Muscle of back (tissue), 11 donors: ENCODE data around the gene ARSG. TPM values are rescaled to one million over a fixed set of nuclear protein-coding genes. Genes with fewer than 3 reads are reported as not detected.
"Not testable (repeated sequence)": the region's sequence is repeated elsewhere in the genome, so short reads cannot be mapped to it uniquely, and the experiment has no call there.

Experiments
- DNase-seq, 3 donors: peaks; one replicate each; pipeline versions ENCODE4 v3.0.0 to v3.0.0-alpha.2; 2013
- polyA plus RNA-seq, 10 donors: library from polyadenylated mRNA; unstranded; fragments of 120-200 nt; gene quantifications; one replicate each; pipeline ENCODE4 v1.2.1, GENCODE V29; 2013; ENCODE audit not compliant: insufficient read length in 10 of 10

Gene ARSG
- polyA plus RNA-seq, 10 donors: 2.2 to 4.3 (median 3.1) TPM

DNA sequence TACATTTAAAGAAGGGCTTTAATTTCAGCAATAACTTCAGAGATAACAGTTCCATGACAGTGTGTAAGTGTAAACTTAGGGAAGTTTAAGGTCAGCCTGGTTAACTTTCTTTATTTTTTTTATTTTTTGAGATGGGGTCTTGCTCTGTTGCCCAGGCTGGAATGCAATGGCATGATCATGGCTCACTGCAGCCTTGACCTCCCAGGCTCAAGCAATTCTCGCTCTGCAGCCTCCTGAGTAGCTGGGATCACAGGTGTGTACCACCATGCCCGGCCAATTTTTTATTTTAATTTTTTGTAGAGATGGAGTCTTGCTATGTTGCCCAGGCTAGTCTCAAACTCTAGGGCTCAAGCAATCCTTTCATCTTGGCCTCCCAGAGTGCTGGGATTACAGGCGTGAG, 15.0 kb upstream of the ARSG start:
- not testable (repeated sequence) for DNase-seq

DNA sequence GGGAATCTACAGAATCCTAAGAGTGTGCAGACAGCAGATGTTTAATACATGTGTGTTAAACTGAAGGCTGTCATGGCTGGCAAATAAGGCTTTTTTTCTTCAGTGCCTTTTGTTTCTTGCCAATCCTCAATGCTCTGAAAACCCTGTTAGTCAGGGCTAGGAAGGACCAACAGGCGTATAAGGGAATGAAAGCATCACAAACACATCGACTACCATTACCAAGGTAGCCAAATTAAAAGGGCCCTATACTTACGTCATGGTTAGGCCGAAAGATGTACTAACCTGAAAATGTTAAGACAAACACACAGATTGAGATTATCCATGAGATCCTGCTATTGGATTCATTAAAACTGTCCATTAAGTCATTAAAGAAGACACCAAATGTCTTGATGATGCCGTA, 13.5 kb upstream of the ARSG start:
- DNase-seq: no peak

DNA sequence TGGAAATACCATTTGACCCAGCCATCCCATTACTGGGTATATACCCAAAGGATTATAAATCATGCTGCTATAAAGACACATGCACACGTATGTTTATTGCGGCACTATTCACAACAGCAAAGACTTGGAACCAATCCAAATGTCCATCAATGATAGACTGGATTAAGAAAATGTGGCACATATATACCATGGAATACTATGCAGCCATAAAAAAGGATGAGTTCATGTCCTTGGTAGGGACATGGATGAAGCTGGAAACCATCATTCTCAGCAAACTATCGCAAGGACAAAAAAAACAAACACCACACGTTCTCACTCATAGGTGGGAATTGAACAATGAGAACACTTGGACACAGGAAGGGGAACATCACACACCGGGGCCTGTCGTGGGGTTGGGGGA, 9.3 kb upstream of the ARSG start:
- DNase-seq: not testable (repeated sequence)

DNA sequence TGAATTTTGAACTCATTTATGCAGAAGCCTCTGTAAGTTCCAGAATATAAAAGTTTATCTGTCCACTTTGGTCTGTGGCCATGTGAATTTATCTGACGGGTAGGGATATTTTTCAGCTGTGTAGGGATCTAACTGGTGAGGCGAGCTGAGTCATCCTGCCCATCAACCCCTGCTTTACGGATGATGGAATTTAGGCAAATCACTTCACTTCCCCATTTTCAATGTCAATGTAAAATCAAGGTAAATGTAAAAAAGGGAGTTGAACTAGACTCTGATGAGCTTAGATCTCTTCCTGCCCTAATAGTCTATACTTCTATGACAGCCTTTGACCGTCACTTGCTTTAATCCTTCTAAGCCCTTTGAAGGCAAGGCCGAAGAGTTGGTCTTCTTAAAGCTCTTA, 2.9 kb upstream of the ARSG start:
- no peak for DNase-seq

DNA sequence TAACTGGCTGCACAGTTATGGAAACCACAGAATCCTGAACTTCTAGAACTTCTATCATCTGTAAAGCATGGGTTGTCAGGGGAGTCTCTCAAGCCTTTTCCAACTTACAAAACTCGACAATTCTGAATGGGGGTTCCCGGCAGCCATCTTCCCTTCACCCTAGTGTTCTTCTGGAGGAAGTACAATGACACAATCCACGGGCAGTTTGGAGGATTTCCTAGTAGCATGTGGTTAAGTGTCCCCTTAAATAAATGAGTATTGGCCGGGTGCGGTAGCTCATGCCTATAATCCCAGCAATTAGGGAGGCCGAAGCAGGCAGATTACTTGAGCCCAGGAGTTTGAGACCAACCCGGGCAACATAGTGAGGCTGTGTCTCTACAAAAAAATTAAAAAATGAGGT, 2.5 kb upstream of the ARSG start:
- DNase-seq: no peak

DNA sequence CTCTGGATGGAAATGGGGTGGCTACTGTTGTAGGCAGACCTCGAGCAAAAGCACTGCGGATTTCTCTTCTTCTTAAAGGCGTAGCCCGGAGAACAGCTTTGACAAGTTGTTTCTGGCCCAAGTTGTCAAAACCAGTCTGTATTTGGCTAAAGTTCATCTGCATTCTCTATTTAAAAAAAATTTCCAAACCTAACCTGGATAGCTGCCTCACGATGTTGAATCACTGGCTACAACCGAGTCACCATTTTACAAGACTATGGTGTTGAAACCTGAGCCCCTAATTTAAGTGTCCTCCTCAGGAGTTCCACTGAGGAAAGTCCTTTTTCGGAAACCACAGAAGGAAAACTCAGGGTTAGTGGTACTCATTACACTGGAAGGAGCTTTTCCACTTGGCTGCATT, 1.8 kb upstream of the ARSG start:
- DNase-seq: no peak

DNA sequence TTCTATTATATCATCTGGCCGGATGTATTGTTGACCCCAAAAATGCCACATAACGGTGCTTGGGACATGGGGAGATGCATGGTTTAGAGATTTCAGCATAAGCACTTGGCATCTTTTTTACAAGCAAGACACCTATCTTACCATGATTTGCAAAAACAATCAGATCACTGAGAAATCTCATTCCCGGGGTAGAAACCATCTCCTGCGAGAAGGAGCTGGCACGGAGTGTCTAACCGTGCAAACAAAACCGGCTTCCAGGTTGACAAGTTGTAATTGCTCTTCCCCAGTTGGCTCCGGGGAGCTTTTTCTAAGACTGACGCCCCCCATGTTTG, 1.4 kb upstream of the ARSG start:
- no peak for DNase-seq

DNA sequence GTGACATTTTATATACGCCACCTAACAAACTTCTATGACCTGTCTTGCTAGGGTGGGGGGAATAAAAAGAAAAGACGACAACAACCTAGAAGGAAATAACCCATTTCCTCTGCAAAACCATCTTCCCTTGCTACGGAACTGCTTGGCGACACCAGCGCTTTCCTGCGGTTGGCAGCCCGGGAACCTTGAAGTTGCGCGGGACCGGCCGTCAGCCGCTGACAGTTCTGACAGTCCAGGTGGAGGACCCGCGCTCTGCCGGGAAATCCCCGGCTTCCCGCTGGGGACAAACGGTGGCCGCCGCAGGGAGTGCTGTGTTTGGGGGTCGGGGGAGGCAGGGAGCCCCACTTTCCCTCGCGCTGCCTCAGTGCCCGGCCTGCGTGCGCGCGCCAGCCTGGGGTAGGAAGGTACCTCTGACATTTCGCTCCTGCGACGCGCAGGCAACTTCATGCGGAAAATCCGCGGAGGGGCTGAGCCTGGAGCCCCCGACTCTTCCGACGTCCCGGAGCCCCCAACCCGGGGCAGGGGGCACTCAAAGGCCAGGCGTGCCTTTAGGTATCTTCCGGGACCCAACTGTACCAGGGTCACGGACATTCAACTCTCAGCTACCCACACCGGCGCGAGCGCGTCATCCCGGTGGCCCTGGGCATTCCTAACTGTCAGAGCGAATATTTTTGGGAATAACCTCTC, 884 bp upstream of the ARSG start:
- DNase-seq: peak in 1 of 3 donors; percentile 60

DNA sequence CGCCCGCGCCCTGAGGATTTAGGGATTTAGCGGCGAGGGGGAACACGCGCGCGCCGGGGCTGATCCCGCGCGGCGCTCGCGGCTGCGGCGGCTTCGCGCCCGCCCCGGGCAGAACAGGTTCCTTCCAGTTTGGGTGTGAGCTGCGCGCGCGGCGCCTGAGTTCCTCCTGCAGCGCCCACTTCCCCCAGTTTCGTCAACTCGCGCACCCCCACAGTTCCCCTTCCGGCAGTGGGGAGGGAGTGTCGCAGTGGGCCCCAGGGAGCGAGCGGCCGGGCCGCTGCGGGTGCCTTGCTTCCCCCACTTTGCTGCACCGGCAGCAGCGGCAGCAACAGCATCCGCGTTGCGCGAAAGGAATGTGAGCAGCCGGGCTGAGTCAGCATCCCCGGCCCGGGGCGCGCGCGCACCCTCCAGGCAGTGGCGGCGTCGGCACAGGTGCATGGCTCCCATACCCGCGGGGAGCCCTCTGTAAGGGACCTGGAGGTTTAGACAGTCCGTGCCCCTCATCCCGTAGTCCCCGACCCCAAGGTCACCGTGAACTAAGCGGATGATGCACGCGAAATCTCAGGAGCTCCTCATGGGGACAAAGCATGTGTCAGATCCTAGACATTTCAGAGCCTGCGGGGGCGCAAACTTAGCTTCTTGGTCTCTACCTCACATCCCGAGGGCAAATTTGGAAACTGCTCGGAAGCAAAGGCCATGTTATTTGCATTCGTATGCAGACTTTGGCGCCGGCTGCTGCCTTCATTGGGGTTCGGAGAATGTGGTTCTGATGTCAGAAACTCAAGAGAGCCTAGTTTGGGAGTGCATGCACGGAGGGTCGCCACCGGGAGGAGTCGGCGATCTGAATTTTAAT, 767 bp downstream of the ARSG start:
- peak; percentile 38 to 87 (median 70) for DNase-seq

DNA sequence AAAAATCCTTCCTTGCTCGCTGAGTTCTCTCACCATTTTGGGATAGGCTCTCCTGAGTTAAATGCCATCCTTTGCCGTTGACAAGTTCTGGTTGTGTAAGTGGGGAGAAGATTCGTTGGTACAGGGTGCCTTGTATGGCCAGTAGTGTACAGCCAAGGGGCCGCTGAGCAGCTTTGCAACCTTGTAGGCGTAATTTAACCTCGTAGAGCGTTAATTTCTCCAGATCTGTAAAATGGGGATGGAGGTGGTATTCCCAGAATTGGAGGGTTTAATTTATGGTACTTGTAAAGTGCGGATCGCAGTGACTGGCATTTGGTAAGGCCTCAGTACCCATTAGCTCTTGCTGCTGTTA, 1.4 kb downstream of the ARSG start:
- no peak for DNase-seq

DNA sequence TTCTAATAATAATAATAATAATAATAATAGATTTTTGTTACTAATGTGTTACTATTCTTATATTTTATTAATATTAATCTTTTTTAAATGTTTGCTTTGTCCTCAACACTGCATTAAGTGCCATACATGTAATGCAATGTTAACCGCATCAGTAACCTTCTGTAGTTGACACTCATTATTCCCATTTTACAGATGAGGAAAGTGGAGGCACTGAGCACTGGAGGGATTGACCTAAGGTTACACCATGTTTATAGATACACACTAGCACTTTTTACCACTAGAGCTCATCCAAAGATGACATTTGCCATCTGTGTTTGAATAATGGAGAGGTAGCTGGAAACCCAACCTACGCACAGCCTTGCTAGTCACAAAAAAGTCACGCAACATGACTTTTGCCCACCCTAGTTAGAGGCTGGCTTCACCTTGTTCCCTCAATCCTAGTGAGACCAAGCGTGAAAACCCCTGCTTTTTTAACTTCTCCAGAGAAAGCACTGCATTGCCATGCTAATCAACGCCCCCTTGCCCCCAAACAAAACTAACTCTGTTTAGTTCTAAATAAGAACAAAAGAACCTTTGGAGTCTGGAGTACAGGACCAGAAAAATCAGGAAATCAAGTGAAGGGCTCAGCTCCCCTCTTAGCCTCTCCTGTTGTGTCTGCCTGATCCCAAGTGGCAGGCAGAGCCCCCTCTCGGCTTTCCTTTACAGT, 2.3 kb downstream of the ARSG start:
- DNase-seq: no peak

DNA sequence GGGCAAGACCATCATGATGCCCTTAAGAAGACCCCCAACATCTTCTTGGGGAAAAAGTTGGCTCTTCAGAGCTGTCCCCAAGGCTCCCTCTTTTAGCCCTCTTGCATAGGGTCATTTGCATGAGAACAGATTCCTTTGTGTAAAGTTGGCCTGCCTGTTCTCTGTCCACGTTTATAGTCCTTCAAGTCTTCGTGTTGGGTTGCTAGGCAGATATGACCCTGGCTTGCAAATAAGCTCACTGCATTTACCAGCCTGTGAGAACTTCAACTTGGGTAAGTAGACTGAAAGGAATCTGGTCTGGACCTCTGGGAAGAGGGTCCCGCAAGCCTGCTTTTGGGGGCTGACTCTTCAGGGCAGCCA, 2.9 kb downstream of the ARSG start:
- DNase-seq: no peak

DNA sequence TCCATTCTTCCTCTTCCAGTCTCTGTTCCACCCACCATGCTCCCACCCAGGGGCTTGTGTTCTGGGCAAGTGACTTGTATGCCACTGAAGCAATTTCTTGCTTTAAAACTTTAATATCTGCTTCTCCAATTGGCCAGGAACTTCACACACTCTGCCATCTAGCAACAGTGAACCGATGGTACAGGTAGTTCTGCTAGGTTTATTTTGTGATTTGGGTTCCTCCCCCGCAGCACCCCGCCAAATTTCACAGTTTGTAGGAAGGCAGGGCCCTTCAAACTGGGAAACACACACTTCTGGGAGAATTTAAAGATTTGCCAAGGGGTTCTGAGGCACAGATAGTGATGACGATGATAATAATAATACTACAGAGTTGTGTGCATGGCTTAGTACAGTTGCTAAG, 3.3 kb downstream of the ARSG start:
- no peak for DNase-seq

DNA sequence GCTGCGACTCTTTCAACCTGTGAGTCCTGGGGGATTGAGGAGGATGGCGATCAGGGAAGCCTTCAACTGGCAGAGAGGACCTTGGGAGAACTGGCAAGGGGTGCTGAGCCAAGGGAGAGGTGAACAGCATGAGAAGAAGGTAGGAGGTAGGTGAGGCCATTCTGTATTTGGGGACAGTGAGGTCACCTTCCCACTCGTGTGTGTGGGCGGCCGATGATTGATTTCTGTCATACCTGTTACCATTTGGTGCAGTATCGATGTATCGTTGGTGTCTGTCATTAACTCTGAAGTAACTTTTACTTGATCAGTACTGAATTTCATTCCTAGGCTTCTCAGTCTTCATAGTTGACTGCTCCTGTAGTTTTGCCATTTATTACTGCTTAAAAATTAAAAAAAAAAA, 3.8 kb downstream of the ARSG start:
- no peak for DNase-seq

DNA sequence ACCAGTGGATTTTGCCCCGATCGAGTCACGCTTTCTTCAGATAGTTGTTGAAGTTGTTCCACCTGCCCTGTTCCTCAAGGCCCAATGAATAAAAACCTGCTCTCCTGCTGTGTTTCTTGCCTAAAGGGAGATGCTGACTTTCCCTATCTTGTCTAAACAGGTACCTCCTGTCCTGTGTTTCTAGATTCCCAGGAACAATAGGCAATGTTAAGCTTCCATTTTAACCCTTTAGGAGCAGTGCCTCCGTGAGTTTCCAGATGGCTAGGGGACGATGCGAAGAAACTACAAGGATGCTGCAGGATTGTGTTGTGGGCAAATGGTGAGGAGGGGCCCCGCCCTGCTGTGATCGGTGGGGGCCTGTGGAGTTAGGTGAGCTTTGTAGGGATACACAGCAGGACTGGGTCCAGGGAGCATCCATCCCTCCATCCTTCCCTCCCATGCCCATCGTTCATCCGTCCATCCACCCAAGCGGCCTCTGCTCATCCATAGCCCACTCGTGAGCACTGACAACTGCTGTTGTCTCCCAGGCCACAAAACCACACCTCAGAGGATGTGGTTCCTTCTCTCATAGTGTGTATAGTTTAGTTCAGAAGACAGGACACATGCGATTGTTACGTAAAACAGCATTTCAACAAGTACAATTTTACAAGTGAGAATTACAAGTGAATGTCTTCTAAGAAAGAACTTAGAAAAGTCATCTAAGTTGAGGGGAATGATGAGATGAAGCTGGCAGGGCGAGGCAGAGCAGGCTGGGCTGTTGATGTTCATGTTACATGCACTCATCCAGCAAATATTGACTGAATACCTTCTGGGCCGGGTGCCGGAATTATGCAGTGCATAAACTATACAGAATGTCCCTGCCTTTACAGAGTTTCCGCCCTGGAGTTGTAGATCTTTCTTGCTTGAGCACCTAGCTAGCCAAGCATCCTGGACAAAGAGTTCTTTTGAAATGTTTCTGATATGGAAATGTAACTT, 5.2 kb downstream of the ARSG start:
- no peak for DNase-seq

DNA sequence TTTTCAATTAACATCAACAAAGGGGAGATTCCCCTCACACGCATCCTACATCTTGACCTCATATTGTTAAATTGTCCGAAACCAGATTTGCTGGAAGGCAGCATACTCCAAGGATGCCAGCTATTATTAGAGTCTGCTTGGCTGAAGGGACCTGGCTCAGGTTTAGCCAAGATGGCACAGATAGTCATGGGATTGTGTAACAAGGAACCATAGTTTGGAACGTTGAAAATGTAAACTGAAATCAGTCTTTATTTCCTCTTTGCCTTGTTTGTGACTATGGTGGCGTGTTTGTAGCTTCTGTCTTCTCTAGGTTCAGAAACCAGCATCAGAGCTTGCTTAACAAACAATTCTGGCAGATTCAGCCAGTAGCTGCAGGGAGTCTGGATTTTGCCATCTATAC, 5.9 kb downstream of the ARSG start:
- no peak for DNase-seq

DNA sequence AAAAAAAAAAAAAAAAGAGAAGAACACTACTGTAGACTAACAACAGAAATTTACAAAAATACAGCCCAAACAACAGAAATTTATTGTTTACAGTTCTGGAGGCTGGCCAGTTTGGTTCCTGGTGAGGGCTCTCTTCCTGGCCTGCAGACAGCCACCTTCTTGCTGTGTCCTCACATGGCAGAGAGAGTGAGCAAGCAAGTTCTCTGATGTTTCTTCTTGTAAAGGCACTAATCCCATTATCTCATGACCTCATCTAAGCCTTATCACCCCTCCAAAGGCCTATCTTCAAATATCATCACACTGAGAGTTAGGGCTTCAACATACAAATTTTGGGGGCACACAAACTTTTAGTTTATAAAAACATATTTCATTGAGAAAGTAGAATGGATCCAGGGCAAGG, 7.3 kb downstream of the ARSG start:
- DNase-seq: no peak

DNA sequence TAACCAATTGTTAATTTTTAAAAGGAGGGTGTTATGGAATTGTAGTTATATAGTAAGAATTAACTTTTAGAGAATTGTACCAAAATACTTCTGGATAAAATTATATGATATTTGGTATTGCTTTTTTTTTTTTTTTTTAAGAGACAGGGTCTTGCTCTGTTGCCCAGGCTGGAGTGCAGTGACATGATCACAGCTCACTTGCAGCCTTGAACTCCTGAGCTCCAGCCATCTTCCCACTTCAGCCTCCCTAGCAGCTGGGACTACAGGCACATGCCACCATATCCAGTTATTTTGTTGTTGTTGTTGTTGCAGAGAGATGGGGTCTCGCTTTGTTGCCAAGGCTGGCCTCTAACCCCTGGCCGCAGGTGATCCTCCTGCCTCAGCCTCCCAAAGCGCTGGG, 8.5 kb downstream of the ARSG start:
- DNase-seq: no peak

DNA sequence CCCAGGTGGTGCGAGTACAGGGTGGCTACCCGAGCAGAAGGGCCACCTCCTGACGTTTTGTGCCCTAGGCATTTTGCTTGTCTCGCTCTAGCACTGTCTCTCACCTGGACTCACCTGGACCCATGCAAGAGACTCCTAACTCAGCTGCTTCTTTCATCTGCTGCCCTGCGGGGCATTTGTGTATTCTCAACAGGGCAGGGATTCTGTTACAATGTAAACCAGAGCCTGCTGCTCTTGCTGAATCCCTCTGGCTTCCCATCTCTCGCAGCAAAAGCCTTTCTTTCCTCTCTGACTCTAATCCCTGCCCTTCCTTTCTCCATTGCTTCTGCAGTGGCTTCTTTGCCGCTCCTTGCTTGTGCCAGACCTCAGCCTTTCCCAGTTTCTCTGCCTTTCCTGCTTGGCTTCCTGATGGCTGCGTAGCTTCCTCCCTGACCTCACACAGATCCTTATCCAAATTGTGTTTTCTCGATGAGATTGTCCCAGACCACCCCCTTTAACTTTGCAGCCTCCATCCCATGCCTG, 10.2 kb downstream of the ARSG start:
- DNase-seq: no peak

DNA sequence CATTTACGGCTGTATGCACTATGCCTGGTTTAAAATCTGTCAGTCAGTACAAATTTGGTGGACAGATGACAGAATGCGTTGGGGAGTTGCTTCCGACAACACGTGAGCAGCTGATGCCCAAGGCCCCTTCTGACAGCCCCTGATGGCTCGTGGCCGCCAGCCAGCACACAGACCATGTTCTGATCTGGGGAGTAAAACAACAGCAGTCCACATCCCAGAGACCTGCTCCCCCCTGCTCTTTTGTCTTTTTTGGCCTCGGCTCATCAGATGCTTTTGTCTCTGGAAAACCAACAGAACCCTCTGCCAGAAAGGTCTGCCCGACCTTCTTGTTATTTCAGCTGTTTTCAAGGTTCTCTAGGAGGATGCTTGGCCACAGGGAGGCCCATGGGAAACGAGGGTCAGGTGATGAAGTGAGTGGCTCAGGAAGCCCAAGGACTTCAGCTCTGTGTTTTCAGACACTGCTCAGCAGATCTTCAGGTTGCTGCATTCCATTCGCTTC, 10.8 kb downstream of the ARSG start:
- DNase-seq: no peak

DNA sequence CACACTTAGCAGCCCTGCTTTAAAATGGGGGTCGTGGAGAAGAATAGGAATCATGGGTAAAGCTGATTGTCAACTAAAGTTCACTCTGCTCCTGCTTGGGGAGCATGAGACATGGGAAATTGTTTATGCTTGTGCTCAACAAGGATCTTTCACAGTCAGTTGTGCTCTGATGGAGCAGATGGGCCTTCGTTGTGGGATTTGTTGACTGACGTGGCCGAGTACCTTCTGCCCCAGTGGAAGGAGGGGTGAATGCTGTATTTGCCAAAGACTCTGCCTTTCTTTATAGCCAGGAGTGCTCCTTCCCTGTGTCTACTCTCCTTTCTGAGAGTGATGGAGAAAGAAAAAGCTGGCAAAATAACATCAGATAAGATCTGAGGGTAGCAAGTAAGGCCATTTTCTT, 11.4 kb downstream of the ARSG start:
- no peak for DNase-seq

DNA sequence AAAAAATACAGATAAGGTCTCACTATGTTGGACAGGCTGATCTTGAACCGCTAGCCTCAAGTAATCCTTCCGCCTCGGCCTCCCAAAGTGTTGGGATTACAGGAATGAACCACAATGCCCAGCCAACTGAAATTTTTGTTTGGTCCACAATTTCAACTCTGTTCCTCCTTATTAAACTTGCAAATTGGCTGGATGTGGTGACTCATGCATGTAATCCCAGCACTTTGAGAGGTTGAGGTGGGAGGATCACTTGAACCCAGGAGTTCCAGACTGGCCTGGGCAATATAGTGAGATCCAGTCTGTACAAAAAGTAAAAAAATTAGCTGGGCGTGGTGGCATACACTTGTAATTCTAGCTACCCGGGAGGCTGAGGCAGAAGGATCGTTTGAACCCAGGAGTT, 13.4 kb downstream of the ARSG start:
- no peak for DNase-seq
